ENCODE measurements around the gene UCHL5. TPM values are rescaled to one million over a fixed set of nuclear protein-coding genes. Genes with fewer than 3 reads are reported as not detected.
A peak's percentile ranks its signal among the peaks of the same experiment; 100 is the strongest.
"Not testable (repeated sequence)": the region's sequence is repeated elsewhere in the genome, so short reads cannot be mapped to it uniquely, and the experiment has no call there.

The UCHL5 gene
- total RNA-seq, 1 donor = 19.7 TPM

DNA sequence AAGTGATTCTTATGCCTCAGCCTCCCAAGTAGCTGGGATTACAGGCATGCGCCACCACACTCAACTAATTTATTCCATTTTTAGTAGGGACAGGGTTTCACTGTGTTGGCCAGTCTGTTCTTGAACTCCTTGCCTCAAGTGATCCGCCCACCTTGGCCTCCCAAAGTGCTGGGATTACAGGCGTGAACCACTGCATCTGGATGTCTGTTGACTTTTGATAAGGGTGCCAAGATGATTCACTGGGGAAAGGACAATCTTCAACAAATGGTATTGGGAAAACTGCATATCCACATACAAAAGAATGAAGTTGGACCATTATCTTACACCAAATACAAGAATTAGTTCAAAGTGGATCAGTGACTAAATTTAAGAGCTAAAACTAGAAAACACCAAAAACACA, 20.0 kb upstream of the UCHL5 start:
- no peaks in the 10 kb centered on the region for H3K4me1 ChIP-seq (ENCODE audit: insufficient read depth, low read length)
- H3K9me3 ChIP-seq (ENCODE audit: low read depth, low read length) = no peaks in the 10 kb centered on the region
- H3K4me3 ChIP-seq (ENCODE audit: low read length) = no peak overlapping the region
- H3K27me3 ChIP-seq (ENCODE audit: insufficient read depth, low read length) = no peaks in the 10 kb centered on the region

DNA sequence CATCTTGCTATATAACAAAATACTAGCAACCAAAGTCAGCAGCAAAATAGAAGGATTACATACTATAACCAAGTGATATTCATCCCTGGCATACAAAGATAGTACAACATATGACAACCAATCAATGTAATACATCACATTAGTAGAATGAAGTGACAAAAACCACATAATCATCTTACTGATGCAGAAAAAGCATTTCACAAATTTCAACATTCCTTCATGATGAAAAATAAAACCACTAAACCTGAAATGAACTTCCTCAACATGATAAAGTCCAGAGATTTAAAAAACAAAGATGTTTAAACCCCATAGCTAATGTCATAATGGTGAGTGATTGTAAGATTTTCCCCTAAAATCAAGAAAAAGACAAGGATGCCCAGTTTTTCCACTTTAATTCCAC, 18.8 kb upstream of the UCHL5 start:
- H3K4me3 ChIP-seq (ENCODE audit: low read length) = no peak overlapping the region
- H3K27me3 ChIP-seq (ENCODE audit: insufficient read depth, low read length) = no peaks in the 10 kb centered on the region
- no peaks in the 10 kb centered on the region for H3K9me3 ChIP-seq (ENCODE audit: low read depth, low read length)
- H3K4me1 ChIP-seq (ENCODE audit: insufficient read depth, low read length) = no peaks in the 10 kb centered on the region

- no peak overlapping the region for H3K4me3 ChIP-seq (ENCODE audit: low read length)
- no peaks in the 10 kb centered on the region for H3K9me3 ChIP-seq (ENCODE audit: low read depth, low read length)
- H3K4me1 ChIP-seq (ENCODE audit: insufficient read depth, low read length) = peaks cover 10% of the 10 kb centered on the region
- H3K27me3 ChIP-seq (ENCODE audit: insufficient read depth, low read length) = no peaks in the 10 kb centered on the region
These were observed 11.8 kb upstream of the UCHL5 start for GRCh38 chr1:193070942-193071341.

GRCh38 chr1:193070386-193070753, 11.2 kb upstream of the UCHL5 start:
- Histone ChIP-seq H3K27me3 (ENCODE audit: insufficient read depth, low read length) (no peaks in the 10 kb centered on the region), H3K9me3 (ENCODE audit: low read depth, low read length) (no peaks in the 10 kb centered on the region), H3K4me3 (ENCODE audit: low read length) (no peak overlapping the region), H3K4me1 (ENCODE audit: insufficient read depth, low read length) (peaks cover 10% of the 10 kb centered on the region)

DNA sequence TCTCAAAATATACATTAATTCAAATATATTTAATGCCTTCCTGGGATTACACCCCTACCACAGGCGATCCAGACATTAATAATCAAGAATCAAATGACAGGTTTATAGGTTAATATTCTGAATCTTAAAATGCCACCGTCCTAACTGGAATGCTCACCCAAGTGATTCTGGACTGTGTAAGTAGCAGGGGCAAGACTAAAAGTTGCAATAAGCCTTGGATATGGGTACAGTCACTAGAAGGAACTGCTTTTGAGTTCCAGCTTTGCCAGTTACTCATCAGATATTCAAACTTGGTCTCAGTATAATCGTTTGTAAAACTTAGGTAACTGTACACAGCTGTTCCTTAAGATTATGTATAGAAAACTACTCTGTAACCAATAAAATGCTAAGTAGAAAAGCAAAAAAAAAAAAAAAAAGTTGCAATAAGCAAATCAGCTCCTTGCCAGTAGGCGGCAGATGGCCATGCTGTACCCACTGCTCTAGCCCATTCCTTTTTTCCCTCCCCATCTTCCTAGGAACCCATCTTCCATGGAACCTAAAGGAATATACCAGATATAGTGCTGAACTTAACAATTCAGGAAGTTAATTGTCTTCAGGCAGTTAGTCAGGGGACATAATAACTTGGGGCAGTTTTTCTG, 10.7 kb upstream of the UCHL5 start:
- H3K9me3 ChIP-seq (ENCODE audit: low read depth, low read length) = no peaks in the 10 kb centered on the region
- no peak overlapping the region for H3K4me3 ChIP-seq (ENCODE audit: low read length)
- no peaks in the 10 kb centered on the region for H3K27me3 ChIP-seq (ENCODE audit: insufficient read depth, low read length)
- H3K4me1 ChIP-seq (ENCODE audit: insufficient read depth, low read length) = peaks cover 10% of the 10 kb centered on the region

DNA sequence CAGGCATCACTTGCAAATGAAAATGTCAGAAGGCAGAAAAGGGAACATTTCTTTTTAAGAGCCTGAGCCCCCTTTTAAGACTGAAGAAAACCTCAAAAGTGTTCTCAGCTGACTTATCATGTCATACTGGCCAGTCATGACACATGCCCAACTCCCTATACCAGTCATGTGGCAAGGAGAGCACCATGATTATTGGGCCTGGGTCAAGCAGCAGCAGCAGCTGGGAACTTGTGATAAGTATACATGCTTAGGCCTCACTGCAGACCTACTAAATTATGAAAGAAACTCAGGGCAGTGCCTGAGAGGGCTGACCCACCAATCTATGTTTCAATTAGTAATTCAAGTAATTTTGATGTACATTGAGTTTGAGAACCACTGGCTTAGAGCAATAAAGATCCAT, 8.9 kb upstream of the UCHL5 start:
- H3K9me3 ChIP-seq (ENCODE audit: low read depth, low read length) = no peaks in the 10 kb centered on the region
- no peaks in the 10 kb centered on the region for H3K27me3 ChIP-seq (ENCODE audit: insufficient read depth, low read length)
- no peak overlapping the region for H3K4me3 ChIP-seq (ENCODE audit: low read length)
- H3K4me1 ChIP-seq (ENCODE audit: insufficient read depth, low read length) = peaks cover 10% of the 10 kb centered on the region

- Histone ChIP-seq H3K4me3 (ENCODE audit: low read length) (no peak overlapping the region), H3K9me3 (ENCODE audit: low read depth, low read length) (no peaks in the 10 kb centered on the region), H3K27me3 (ENCODE audit: insufficient read depth, low read length) (no peaks in the 10 kb centered on the region), H3K4me1 (ENCODE audit: insufficient read depth, low read length) (peaks cover 11% of the 10 kb centered on the region)
These were observed 7.4 kb upstream of the UCHL5 start for GRCh38 chr1:193066606-193067005.

DNA sequence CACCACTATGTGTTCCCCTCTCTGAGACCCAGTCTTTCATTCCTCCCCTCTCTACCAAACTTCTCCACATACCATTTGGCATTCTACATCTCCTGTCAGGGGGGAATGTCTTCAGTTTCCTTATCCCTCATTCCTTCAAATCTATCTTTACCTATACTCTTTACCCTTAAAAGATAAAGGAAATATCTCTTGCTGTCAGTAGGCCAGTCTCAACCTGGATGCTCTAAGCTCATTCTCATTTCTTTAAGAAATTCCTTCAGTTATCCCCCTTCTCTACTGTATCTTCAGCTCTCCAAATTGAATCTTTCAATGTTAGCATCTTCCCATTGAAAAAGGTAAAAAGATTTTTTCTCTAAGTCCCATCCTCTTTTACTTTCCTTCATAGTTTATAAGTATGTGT, 6.8 kb upstream of the UCHL5 start:
- H3K4me1 ChIP-seq (ENCODE audit: insufficient read depth, low read length) = peaks cover 13% of the 10 kb centered on the region
- H3K27me3 ChIP-seq (ENCODE audit: insufficient read depth, low read length) = no peaks in the 10 kb centered on the region
- H3K4me3 ChIP-seq (ENCODE audit: low read length) = no peak overlapping the region
- no peaks in the 10 kb centered on the region for H3K9me3 ChIP-seq (ENCODE audit: low read depth, low read length)

- no peaks in the 10 kb centered on the region for H3K27me3 ChIP-seq (ENCODE audit: insufficient read depth, low read length)
- peaks cover 21% of the 10 kb centered on the region for H3K4me1 ChIP-seq (ENCODE audit: insufficient read depth, low read length)
- no peaks in the 10 kb centered on the region for H3K9me3 ChIP-seq (ENCODE audit: low read depth, low read length)
- no peak overlapping the region for H3K4me3 ChIP-seq (ENCODE audit: low read length)
These were observed 3.7 kb upstream of the UCHL5 start for GRCh38 chr1:193062698-193063463.

- peaks cover 23% of the 10 kb centered on the region for H3K4me1 ChIP-seq (ENCODE audit: insufficient read depth, low read length)
- H3K27me3 ChIP-seq (ENCODE audit: insufficient read depth, low read length) = no peaks in the 10 kb centered on the region
- H3K4me3 ChIP-seq (ENCODE audit: low read length) = no peak overlapping the region
- no peaks in the 10 kb centered on the region for H3K9me3 ChIP-seq (ENCODE audit: low read depth, low read length)
These were observed 1.8 kb upstream of the UCHL5 start for GRCh38 chr1:193060938-193061337.

DNA sequence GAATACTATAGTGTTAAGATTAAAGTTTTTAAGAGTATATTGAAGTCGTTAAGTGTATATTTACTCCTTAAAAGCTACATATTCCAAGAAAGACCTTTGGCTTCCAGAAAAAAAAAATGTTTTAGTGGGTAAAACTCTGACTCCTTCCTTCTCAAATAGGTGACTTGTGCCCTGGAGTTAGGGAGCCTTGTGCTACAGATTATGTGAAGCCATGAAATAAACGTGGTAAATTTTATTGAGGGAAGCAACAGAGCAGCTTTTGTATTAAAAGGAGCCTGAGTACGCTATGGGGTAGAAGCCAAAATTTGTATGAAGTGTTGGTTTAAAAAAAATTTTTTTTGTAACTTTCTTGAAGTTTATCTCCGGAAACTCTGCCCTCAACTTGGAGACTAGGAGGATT, 1.2 kb upstream of the UCHL5 start:
- Histone ChIP-seq H3K27me3 (ENCODE audit: insufficient read depth, low read length) (no peaks in the 10 kb centered on the region), H3K9me3 (ENCODE audit: low read depth, low read length) (no peaks in the 10 kb centered on the region), H3K4me3 (ENCODE audit: low read length) (peak overlapping the region; percentile 91), H3K4me1 (ENCODE audit: insufficient read depth, low read length) (peaks cover 23% of the 10 kb centered on the region)

- Histone ChIP-seq H3K27me3 (ENCODE audit: insufficient read depth, low read length) (no peaks in the 10 kb centered on the region), H3K4me1 (ENCODE audit: insufficient read depth, low read length) (peaks cover 23% of the 10 kb centered on the region), H3K9me3 (ENCODE audit: low read depth, low read length) (no peaks in the 10 kb centered on the region), H3K4me3 (ENCODE audit: low read length) (peak overlapping the region; percentile 91)
These were observed 899 bp upstream of the UCHL5 start for GRCh38 chr1:193060115-193060403.

DNA sequence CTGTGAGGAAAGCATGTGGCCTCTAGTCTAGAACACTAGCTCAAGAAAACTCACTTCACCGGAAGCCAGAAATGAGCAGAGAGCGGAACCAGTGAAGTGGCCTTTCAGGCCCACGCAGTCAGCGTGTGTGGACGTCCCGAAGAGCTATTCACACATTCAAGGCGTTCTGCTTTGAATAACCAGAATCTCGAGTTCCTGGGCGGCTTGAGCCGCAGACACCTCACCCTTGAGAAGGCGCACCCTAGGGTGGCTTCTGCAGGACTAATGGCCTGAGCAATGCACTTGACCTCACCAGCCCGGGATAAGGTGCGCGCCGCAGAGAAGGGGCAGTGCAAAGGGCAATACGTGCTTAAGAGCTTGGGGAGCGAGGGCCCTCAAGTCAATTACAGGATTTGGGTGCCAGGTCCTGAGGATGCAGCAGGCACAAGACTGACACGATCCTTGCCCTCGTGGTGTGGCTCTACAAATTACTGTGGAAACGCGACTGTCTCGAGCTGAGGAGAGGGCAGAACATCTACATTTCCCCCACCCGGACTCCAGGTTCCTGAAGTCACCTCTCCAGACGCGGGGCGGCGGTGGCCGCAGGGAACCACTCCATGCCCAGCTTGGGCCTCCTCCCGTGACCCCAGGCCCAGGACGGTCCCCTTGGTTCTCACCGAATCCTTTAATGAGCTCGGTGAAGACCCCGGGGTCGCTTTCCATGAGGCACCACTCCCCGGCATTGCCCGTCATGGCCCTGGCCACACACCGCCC, 455 bp downstream of the UCHL5 start:
- peak overlapping the region; percentile 91 for H3K4me3 ChIP-seq (ENCODE audit: low read length)
- H3K4me1 ChIP-seq (ENCODE audit: insufficient read depth, low read length) = peaks cover 23% of the 10 kb centered on the region
- no peaks in the 10 kb centered on the region for H3K27me3 ChIP-seq (ENCODE audit: insufficient read depth, low read length)
- H3K9me3 ChIP-seq (ENCODE audit: low read depth, low read length) = no peaks in the 10 kb centered on the region

DNA sequence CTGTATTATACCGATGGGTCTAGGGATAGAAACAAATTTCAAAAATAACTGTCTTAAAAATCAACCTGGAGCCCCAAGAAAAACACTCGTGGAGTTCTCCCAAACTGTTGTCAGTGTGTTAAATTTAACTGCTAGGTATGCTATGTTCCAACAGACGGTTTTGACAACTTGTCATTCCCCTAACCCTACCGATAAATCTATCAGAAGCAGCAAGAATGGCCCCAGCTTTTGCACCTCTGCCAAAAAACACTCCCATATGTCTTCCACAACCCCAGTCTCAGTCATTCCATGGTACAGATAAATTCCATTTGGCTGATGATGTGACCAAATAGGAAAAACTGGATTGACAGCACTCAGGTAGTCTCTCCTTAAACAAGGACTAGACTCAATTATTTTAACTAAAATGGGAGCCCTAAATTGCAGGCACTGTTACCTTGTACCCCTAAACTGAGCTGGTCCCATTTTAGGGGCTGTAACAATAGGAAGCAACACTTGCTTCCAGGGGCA, 4.9 kb downstream of the UCHL5 start:
- no peak overlapping the region for H3K4me3 ChIP-seq (ENCODE audit: low read length)
- H3K27me3 ChIP-seq (ENCODE audit: insufficient read depth, low read length) = no peaks in the 10 kb centered on the region
- peaks cover 11% of the 10 kb centered on the region for H3K4me1 ChIP-seq (ENCODE audit: insufficient read depth, low read length)
- H3K9me3 ChIP-seq (ENCODE audit: low read depth, low read length) = no peaks in the 10 kb centered on the region

DNA sequence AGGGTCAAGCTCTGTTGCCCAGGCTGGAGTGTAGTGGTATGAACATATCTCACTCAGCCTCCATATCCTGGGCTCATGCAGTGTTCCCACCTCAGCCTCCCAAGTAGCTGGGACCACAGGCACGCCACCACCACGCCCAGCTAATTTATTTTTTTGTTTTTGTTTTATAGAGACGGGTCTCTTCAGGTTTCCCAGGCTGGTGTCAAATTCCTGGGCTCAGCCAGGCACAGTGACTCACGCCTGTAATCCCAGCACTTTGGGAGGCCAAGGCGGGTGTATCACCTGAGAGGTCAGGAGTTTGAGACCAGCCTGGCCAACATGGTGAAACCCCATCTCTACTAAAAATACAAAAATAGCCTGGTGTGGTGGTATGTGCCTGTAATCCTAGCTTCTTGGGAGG, 10.2 kb downstream of the UCHL5 start:
- not testable (repeated sequence) for H3K27me3 ChIP-seq (ENCODE audit: insufficient read depth, low read length); H3K9me3 ChIP-seq (ENCODE audit: low read depth, low read length); H3K4me1 ChIP-seq (ENCODE audit: insufficient read depth, low read length); H3K4me3 ChIP-seq (ENCODE audit: low read length)
